Urinary bladder (tissue), 4 donors: ENCODE results near the gene MEF2C. TPM values are rescaled to one million over a fixed set of nuclear protein-coding genes. Genes with fewer than 3 reads are reported as not detected.

Experiments
- DNase-seq: peaks from one replicate; pipeline ENCODE4 v3.0.0-alpha.2; 2015; ENCODE audit errors: extremely low spot score
- H3K27ac ChIP-seq: one replicate; pipeline ENCODE4 v1.5.1; 2013; ENCODE audit warnings: low read depth, mild to moderate bottlenecking, moderate library complexity
- H3K36me3 ChIP-seq: one replicate; pipeline ENCODE4 v1.6.1; 2013; ENCODE audit warnings: mild to moderate bottlenecking, moderate library complexity; ENCODE audit not compliant: insufficient read depth
- H3K4me1 ChIP-seq: one replicate; pipeline ENCODE4 v1.6.1; 2013; ENCODE audit warnings: mild to moderate bottlenecking, moderate library complexity; ENCODE audit not compliant: insufficient read depth
- H3K4me3 ChIP-seq: one replicate; pipeline ENCODE4 v1.5.1; 2013; ENCODE audit warnings: low read depth, low read length
- WGBS: extraction: QIAGEN DNeasy Blood & Tissue Kit; methylation state at CpG from one replicate; pipeline ENCODE4 v1.1.7; 2013; 5-methylcytosine and 5-hydroxymethylcytosine counted together
- polyA plus RNA-seq: library from polyadenylated mRNA; stranded (reverse); fragments of 200-250 nt; gene quantifications from one replicate; pipeline ENCODE4 v1.2.3, GENCODE V29; 2013
- small RNA-seq: library from RNA; depleted of rRNA; stranded (forward); fragments of <200 nt; gene quantifications from one replicate; pipeline ENCODE3, GENCODE V24; 2014
- total RNA-seq: library from RNA; depleted of rRNA; stranded (reverse); fragments of >200 nt; gene quantifications from one replicate; pipeline ENCODE4 v1.2.3, GENCODE V29; 2014
- donor health status: healthy with polysubstance abuse.
- donor health status: healthy.

MEF2C gene
- total and polyA plus RNA-seq, 2 donors: 25.2 to 166 TPM

DNA sequence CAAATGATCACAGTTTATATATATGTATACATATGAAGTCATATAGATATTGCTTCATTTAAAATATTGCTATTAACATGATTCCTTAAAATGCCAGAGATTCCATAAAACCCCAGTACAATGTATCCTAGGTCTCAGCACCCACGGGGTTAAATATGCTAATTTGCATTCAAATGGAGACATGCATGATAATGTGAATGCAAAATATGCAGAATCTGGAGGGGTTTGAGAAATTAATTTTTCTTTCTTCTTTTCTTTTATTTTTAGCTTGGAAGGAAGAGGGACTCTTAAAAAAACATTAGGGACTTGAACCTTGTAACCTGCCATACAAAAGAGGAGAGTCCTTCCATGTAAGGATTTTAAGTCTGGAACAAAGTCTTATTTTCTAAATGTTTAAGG is 211.9 kb downstream of the MEF2C start:
- no peak overlapping the region for H3K4me3 ChIP-seq
- peaks cover 5% of the 10 kb centered on the region for H3K4me1 ChIP-seq

DNA sequence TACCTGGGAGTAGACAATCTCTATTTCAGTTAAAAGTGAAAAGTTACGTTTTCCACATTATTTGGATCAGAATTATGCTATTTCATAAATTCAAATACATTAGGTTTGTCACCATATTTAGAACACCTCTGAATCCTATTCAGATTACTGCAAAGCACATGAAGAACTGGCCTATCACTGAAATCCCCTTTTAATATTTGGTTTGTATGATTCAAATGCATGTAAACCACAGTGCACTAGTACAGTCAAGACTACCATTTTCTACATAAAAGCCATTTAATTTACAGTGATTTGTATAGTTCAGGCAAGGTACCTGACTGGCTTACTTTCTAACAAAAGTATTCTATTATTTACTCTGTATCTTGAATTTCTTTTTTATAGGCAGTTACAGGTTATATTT is 212.5 kb downstream of the MEF2C start:
- no peaks in the 10 kb centered on the region for H3K36me3 ChIP-seq
- WGBS: 48% methylated on average over 1 of the region's 1 CpG

More for the DNA sequence above, 211.9 kb downstream of the MEF2C start:
- Histone ChIP-seq H3K27ac (no peak overlapping the region), H3K36me3 (no peaks in the 10 kb centered on the region)
- DNase-seq: no peak
- 10% methylated on average over 1 of the region's 1 CpG for WGBS

DNA sequence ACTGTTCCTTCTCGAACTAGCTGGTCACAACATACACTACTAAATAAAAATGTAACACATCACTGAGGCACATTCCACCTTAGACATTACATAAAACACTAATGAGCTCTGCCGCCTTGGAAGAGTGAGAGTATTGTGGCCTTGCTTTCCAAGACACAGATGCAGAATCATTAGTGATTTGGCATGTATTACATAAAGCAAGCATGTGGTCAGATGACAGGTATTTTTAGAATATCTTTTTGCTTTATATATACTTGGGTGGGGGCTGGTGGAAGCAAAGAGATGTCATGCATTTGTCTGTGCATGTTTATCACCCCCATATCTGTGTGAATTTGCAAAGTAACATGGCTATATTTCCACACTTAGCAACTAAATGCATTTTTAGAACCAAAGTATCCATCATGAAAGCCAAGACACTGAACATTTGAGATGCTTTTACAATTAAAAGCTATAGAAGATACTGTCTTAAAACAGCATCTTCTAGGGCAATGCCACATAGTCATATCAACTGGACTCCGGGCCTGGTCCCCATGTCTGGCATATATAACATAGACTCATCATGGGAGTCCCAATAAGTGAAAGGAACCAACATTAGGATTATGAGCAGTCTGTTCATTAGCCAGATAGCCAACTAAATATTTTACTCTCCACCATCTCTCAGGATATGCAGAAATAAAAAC is 213.5 kb downstream of the MEF2C start:
- Histone ChIP-seq H3K36me3 (no peaks in the 10 kb centered on the region), H3K4me3 (no peak overlapping the region), H3K4me1 (peaks cover 5% of the 10 kb centered on the region), H3K27ac (no peak overlapping the region)
- no peak for DNase-seq
- WGBS: 55% methylated on average over 3 of the region's 3 CpGs

More for the DNA sequence above, 212.5 kb downstream of the MEF2C start:
- H3K4me3 ChIP-seq: no peak overlapping the region
- peaks cover 5% of the 10 kb centered on the region for H3K4me1 ChIP-seq
- no peak for DNase-seq
- no peak overlapping the region for H3K27ac ChIP-seq

DNA sequence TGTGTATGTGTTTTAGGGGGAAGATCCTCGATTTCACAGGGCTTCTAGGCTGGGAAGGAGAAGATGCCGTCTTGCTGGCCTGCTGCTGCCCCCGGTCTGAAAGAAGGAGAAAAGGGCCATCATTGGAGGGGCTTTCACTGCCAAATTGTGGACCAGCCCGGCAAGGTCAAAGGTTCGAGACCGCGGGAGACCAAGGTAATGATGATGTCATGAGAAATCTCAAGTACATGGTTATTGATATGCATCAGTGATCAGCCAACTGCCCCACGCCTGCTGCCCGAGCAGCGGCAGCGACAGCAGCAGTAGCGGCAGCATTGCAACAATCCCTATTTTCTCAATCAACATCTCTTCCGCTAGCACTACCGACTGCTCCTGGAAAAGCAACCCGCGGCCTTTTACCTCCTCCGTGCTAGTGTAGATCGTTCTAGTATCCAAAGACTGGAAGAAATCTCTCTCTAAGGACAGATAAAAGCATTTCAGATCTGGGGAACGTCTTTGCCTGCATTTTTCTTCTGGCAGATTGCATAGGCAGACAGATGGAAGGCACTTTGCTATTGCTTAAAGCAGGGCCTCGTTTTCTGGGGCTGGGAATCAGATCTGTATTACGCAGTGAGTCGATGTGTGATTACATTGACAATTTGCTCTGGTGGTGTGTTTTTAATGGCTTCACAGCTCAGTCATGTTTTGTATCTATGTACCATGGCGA is 215.3 kb downstream of the MEF2C start:
- Histone ChIP-seq H3K4me1 (no peaks in the 10 kb centered on the region), H3K36me3 (no peaks in the 10 kb centered on the region), H3K4me3 (no peak overlapping the region), H3K27ac (no peak overlapping the region)
- DNase-seq: no peak
- 8% methylated on average over 23 of the region's 23 CpGs for WGBS

Small RNA genes lying within 50 kb of the gene (small RNA-seq; reads per million reads assigned to genes)
- not detected for gene AC008525.2
